H1 (cell line): ENCODE measurements around the gene TLE1.

Experiments used
- BACH1 ChIP-seq: IDR thresholded peaks from 2 replicates; pipeline ENCODE4 v1.6.1; 2012; ENCODE audit warnings: low read length, improper control_type of control experiment
- EZH2 ChIP-seq: fragments of 200-600 bp; sonication (generic); IDR thresholded peaks from 2 replicates; pipeline ENCODE4 v1.7.1; 2012; ENCODE audit warnings: low read depth, mild to moderate bottlenecking, moderate library complexity, low read length, inconsistent platforms; ENCODE audit not compliant: severe bottlenecking
- HDAC2 ChIP-seq, 2 experiments: fragments of 300-600 bp in 1 of 2; sonication (generic) in 1 of 2; IDR thresholded peaks; 2 replicates each; pipeline ENCODE4 v1.6.1; 2011 to 2012; ENCODE audit warnings: low read depth in 2 of 2, low read length in 2 of 2, mild to moderate bottlenecking in 2 of 2, moderate library complexity in 2 of 2, borderline replicate concordance in 1 of 2, inconsistent platforms in 1 of 2
- JUND ChIP-seq: IDR thresholded peaks from 2 replicates; pipeline ENCODE4 v1.6.1; 2011; ENCODE audit warnings: mild to moderate bottlenecking, improper control_type of control experiment, low read length
- POLR2AphosphoS5 ChIP-seq: IDR thresholded peaks from 2 replicates; pipeline ENCODE4 v1.6.1; 2011; ENCODE audit warnings: low read depth, low read length
- ZNF274 ChIP-seq: IDR thresholded peaks from 2 replicates; pipeline ENCODE4 v1.7.0; 2012; ENCODE audit warnings: low read length, borderline replicate concordance; ENCODE audit errors: extremely low read depth
- TF ChIP-seq, protein P1 (sequence below), 3 experiments: IDR thresholded peaks; 1 replicate in 2 of 3; 2 replicates in 1 of 3; pipeline versions ENCODE4 v1.5.1 to v1.6.1; 2011; ENCODE audit warnings: low read length in 3 of 3, mild to moderate bottlenecking in 3 of 3, inconsistent platforms in 2 of 3, low read depth in 1 of 3, moderate library complexity in 1 of 3; ENCODE audit not compliant: insufficient read depth in 1 of 3; ENCODE audit errors: control extremely low read depth in 1 of 3
- TF ChIP-seq, protein P2 (sequence below): IDR thresholded peaks from 2 replicates; pipeline ENCODE4 v1.6.1; 2011; ENCODE audit warnings: low read depth, mild to moderate bottlenecking, low read length; ENCODE audit not compliant: insufficient read depth

DNA sequence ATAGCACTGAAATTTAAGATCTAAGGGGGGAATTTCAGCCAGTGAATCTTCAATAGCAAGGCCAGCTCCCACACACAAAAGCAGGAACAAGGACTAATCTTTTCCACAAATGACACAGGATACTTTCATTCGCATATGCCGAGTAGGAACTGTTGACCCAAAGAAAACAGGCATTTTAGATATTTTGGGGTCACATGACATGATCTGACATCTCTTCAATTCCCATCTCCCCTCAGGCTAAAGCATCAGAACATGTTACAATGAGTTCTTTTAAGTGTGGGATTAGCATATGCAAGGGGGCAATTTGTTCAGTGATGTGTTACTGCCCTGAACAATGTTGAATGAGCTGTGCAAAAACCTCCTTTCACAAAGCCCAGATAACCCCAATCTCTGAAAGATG is 68.2 kb downstream of the TLE1 start:
- no peak for TF ChIP-seq BACH1
- no peak for TF ChIP-seq EZH2
- TF ChIP-seq HDAC2 (IDR thresholded peaks at IDR 0.05; ENCODE audit: borderline replicate concordance in 1 of 2, low read depth in 2 of 2, low read length in 2 of 2): no peak
- TF ChIP-seq, protein P1, sequence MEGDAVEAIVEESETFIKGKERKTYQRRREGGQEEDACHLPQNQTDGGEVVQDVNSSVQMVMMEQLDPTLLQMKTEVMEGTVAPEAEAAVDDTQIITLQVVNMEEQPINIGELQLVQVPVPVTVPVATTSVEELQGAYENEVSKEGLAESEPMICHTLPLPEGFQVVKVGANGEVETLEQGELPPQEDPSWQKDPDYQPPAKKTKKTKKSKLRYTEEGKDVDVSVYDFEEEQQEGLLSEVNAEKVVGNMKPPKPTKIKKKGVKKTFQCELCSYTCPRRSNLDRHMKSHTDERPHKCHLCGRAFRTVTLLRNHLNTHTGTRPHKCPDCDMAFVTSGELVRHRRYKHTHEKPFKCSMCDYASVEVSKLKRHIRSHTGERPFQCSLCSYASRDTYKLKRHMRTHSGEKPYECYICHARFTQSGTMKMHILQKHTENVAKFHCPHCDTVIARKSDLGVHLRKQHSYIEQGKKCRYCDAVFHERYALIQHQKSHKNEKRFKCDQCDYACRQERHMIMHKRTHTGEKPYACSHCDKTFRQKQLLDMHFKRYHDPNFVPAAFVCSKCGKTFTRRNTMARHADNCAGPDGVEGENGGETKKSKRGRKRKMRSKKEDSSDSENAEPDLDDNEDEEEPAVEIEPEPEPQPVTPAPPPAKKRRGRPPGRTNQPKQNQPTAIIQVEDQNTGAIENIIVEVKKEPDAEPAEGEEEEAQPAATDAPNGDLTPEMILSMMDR (IDR thresholded peaks at IDR 0.05; ENCODE audit: control extremely low read depth in 1 of 3, insufficient read depth in 1 of 3, low read depth in 1 of 3, low read length in 3 of 3): no peak
- TF ChIP-seq, protein P2, sequence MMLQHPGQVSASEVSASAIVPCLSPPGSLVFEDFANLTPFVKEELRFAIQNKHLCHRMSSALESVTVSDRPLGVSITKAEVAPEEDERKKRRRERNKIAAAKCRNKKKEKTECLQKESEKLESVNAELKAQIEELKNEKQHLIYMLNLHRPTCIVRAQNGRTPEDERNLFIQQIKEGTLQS: no peak
- no peak for TF ChIP-seq POLR2AphosphoS5
- TF ChIP-seq ZNF274: no peak
- no peak for TF ChIP-seq JUND
